Esophagus squamous epithelium (tissue), 4 donors: ENCODE measurements around the gene HEXIM1.
"Not testable (repeated sequence)": the region's sequence is repeated elsewhere in the genome, so short reads cannot be mapped to it uniquely, and the experiment has no call there.

Source experiments
- POLR2A ChIP-seq, 4 donors: fragments of 450-650 bp; IDR thresholded peaks; one replicate each; pipeline ENCODE4 v1.6.1; 2017; ENCODE audit warnings: antibody characterized with exemption in 4 of 4, mild to moderate bottlenecking in 4 of 4, moderate library complexity in 3 of 4
- TF ChIP-seq, protein P1 (sequence below), 6 experiments: fragments of 450-650 bp in 4 of 6; fragments of 200-600 bp in 2 of 6; sonication (generic) in 2 of 6; IDR thresholded peaks; one replicate each; pipeline ENCODE4 v1.5.1; 2016 to 2019; ENCODE audit warnings: antibody characterized with exemption in 6 of 6, mild to moderate bottlenecking in 4 of 6, moderate library complexity in 4 of 6

DNA sequence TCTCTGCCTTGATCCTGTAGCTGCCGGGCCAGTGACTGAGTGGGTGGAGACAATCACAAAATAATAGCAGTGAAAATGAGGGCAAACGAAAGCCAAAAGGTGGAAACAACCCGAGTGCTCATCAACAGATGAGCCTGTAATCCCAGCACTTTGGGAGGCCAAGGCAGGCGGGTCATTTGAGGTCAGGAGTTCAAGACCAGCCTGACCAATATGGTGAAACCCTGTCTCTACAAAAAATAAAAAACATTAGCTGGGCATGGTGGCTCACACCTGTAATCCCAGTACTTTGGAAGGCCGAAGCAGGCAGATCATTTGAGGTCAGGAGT, 23.5 kb upstream of the HEXIM1 start:
- TF ChIP-seq, protein P1, sequence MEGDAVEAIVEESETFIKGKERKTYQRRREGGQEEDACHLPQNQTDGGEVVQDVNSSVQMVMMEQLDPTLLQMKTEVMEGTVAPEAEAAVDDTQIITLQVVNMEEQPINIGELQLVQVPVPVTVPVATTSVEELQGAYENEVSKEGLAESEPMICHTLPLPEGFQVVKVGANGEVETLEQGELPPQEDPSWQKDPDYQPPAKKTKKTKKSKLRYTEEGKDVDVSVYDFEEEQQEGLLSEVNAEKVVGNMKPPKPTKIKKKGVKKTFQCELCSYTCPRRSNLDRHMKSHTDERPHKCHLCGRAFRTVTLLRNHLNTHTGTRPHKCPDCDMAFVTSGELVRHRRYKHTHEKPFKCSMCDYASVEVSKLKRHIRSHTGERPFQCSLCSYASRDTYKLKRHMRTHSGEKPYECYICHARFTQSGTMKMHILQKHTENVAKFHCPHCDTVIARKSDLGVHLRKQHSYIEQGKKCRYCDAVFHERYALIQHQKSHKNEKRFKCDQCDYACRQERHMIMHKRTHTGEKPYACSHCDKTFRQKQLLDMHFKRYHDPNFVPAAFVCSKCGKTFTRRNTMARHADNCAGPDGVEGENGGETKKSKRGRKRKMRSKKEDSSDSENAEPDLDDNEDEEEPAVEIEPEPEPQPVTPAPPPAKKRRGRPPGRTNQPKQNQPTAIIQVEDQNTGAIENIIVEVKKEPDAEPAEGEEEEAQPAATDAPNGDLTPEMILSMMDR (IDR thresholded peaks at IDR 0.05): not testable (repeated sequence)
- not testable (repeated sequence) for TF ChIP-seq POLR2A (IDR thresholded peaks at IDR 0.05)
